HG03064 (cell line): Measurements from ENCODE around the gene SRGAP3.

Experiments
- ATAC-seq: cut with Tn5 transposase; IDR thresholded peaks from one replicate; pipeline ENCODE4 v1.9.1; 2021; ENCODE audit warnings: low read depth; ENCODE audit not compliant: unreplicated experiment

SRGAP3 gene

GRCh38 chr3:9204253-9204992 is 45.0 kb downstream of the SRGAP3 start:
- ATAC-seq: no peak

GRCh38 chr3:9203317-9203716 is 46.1 kb downstream of the SRGAP3 start:
- no peak for ATAC-seq

GRCh38 chr3:9202546-9202945 is 46.9 kb downstream of the SRGAP3 start:
- no peak for ATAC-seq

- no peak for ATAC-seq
Measured at GRCh38 chr3:9201955-9202354, 47.5 kb downstream of the SRGAP3 start.

- no peak for ATAC-seq
Measured at GRCh38 chr3:9201266-9201665, 48.2 kb downstream of the SRGAP3 start.

- no peak for ATAC-seq
Measured at GRCh38 chr3:9199775-9200174, 49.7 kb downstream of the SRGAP3 start.

GRCh38 chr3:9198899-9199335 is 50.5 kb downstream of the SRGAP3 start:
- ATAC-seq: no peak

- ATAC-seq: no peak
Measured at GRCh38 chr3:9198261-9198660, 51.2 kb downstream of the SRGAP3 start.

- ATAC-seq: no peak
Measured at GRCh38 chr3:9196020-9196419, 53.4 kb downstream of the SRGAP3 start.

GRCh38 chr3:9195390-9195789 is 54.1 kb downstream of the SRGAP3 start:
- ATAC-seq: no peak

- no peak for ATAC-seq
Measured at GRCh38 chr3:9194509-9195184, 54.8 kb downstream of the SRGAP3 start.

GRCh38 chr3:9193633-9194195 is 55.7 kb downstream of the SRGAP3 start:
- ATAC-seq: no peak

- ATAC-seq: no peak
Measured at GRCh38 chr3:9193211-9193610, 56.2 kb downstream of the SRGAP3 start.

- no peak for ATAC-seq
Measured at GRCh38 chr3:9192248-9193025, 57.0 kb downstream of the SRGAP3 start.

- ATAC-seq: no peak
Measured at GRCh38 chr3:9190276-9190675, 59.2 kb downstream of the SRGAP3 start.

- ATAC-seq: no peak
Measured at GRCh38 chr3:9188583-9188982, 60.9 kb downstream of the SRGAP3 start.

GRCh38 chr3:9185701-9186100 is 63.7 kb downstream of the SRGAP3 start:
- ATAC-seq: no peak

GRCh38 chr3:9185046-9185445 is 64.4 kb downstream of the SRGAP3 start:
- no peak for ATAC-seq

GRCh38 chr3:9184461-9184835 is 65.0 kb downstream of the SRGAP3 start:
- ATAC-seq: no peak

- ATAC-seq: no peak
Measured at GRCh38 chr3:9183811-9184460, 65.5 kb downstream of the SRGAP3 start.

- no peak for ATAC-seq
Measured at GRCh38 chr3:9183011-9183410, 66.4 kb downstream of the SRGAP3 start.
